CD4-positive, alpha-beta memory T cell (primary cell): ENCODE data around the gene HELQ. TPM values are rescaled to one million over a fixed set of nuclear protein-coding genes. Genes with fewer than 3 reads are reported as not detected.
"Not testable (repeated sequence)": the region's sequence is repeated elsewhere in the genome, so short reads cannot be mapped to it uniquely, and the experiment has no call there.

Source experiments
- CTCF ChIA-PET: fragments of 350-600 bp; sonication (Branson Sonifier 250); formaldehyde crosslinking; loops from one replicate; lab custom pipeline; 2021; ENCODE audit warnings: inconsistent platforms; ENCODE audit not compliant: partially characterized antibody; lab: Charles Lee
- POLR2A ChIA-PET: fragments of 350-600 bp; sonication (Branson Sonifier 250); formaldehyde crosslinking; loops from one replicate; lab custom pipeline; 2021; ENCODE audit not compliant: partially characterized antibody; lab: Charles Lee
- DNase-seq, 5 donors: peaks; one replicate each; pipeline versions ENCODE4 v3.0.0 to v3.0.0-alpha.2; 2020 to 2022; ENCODE audit warnings: mixed read lengths in 1 of 5
- H3K27ac ChIP-seq: one replicate; pipeline ENCODE4 v1.7.0; 2013; ENCODE audit warnings: low read depth, low read length
- H3K27me3 ChIP-seq: 2 replicates; pipeline ENCODE4 v1.7.0; 2013; ENCODE audit warnings: mild to moderate bottlenecking, low read length, moderate library complexity; ENCODE audit not compliant: insufficient read depth
- H3K36me3 ChIP-seq: 2 replicates; pipeline ENCODE4 v1.7.0; 2013; ENCODE audit warnings: mild to moderate bottlenecking, low read length, moderate library complexity; ENCODE audit not compliant: insufficient read depth
- H3K4me1 ChIP-seq: 2 replicates; pipeline ENCODE4 v1.7.0; 2013; ENCODE audit warnings: mild to moderate bottlenecking, low read length, moderate library complexity; ENCODE audit not compliant: insufficient read depth
- H3K4me3 ChIP-seq, 2 donors: one replicate each; pipeline ENCODE4 v1.7.0; 2013; ENCODE audit warnings: low read length in 2 of 2, mild to moderate bottlenecking in 1 of 2
- H3K9me3 ChIP-seq, 2 donors: one replicate each; pipeline ENCODE4 v1.7.0; 2013; ENCODE audit warnings: low read length in 2 of 2, control low read depth in 1 of 2; ENCODE audit not compliant: control insufficient read depth in 1 of 2
- H3K27ac Mint-ChIP-seq, 7 donors: one replicate each; pipeline ENCODE4 v1.8.0; 2020 to 2021; ENCODE audit warnings: mixed read lengths in 7 of 7, mild to moderate bottlenecking in 6 of 7, inconsistent platforms in 3 of 7, moderate library complexity in 3 of 7
- H3K27me3 Mint-ChIP-seq, 2 donors: one replicate each; pipeline ENCODE4 v1.8.0; 2020 to 2021; ENCODE audit warnings: mixed read lengths in 2 of 2
- H3K36me3 Mint-ChIP-seq, 2 donors: one replicate each; pipeline ENCODE4 v1.8.0; 2020 to 2021; ENCODE audit warnings: mixed read lengths in 2 of 2, inconsistent platforms in 1 of 2, mild to moderate bottlenecking in 1 of 2
- H3K4me1 Mint-ChIP-seq, 4 donors: one replicate each; pipeline ENCODE4 v1.8.0; 2020 to 2021; ENCODE audit warnings: mixed read lengths in 4 of 4, mild to moderate bottlenecking in 1 of 4
- H3K4me3 Mint-ChIP-seq, 8 donors: one replicate each; pipeline ENCODE4 v1.8.0; 2020 to 2021; ENCODE audit warnings: mixed read lengths in 8 of 8, mild to moderate bottlenecking in 7 of 8, moderate library complexity in 6 of 8, inconsistent platforms in 3 of 8
- H3K9me3 Mint-ChIP-seq, 8 donors: one replicate each; pipeline ENCODE4 v1.8.0; 2020 to 2021; ENCODE audit warnings: mixed read lengths in 8 of 8, mild to moderate bottlenecking in 5 of 8, inconsistent platforms in 3 of 8, moderate library complexity in 1 of 8
- intact Hi-C: fragments of 100-400 bp; cut with micrococcal nuclease; formaldehyde crosslinking; loops from one replicate; pipeline ENCODE4 v1.15.1; 2023
- polyA plus RNA-seq, 2 donors: library from polyadenylated mRNA; unstranded; fragments of 300-500 nt; fragmentation: Illumina TruSeq; gene quantifications; one replicate each; pipeline ENCODE4 v1.2.3, GENCODE V29; 2021
- total RNA-seq, 2 experiments: library from RNA; stranded (reverse); gene quantifications; one replicate each; pipeline ENCODE4 v1.2.3, GENCODE V29; 2021

HELQ gene
- total and polyA plus RNA-seq, 4 experiments from 2014 or later = 17.5 to 49.0 (median 36.0) TPM

DNA sequence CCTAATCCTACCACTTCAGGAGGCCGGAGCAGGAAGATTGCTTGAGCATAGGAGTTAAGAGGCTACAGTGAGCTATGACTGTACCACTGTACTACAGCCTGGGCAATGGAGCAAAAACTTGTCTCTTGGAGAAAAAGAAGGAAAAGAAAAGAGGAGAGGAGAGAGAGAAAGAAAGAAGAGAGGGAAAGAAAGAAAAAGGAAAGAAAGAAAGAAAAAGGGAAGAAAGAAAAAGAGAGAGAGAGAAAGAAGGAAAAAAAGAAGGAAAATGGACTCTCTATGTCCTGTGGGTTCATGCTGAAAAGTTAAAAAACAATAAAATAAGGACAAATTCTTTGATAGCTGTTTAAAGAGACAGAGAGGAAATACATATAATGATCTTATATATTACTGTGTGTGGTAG, 42.6 kb upstream of the HELQ start:
- Histone ChIP-seq H3K9me3 (no peaks in the 10 kb centered on the region), H3K27me3 (no peaks in the 10 kb centered on the region), H3K4me3 (no peak overlapping the region), H3K36me3 (no peaks in the 10 kb centered on the region), H3K4me1 (no peaks in the 10 kb centered on the region), H3K27ac (no peak overlapping the region)
- Mint-ChIP-seq H3K36me3 (no peaks in the 10 kb centered on the region), H3K9me3 (no peaks in the 10 kb centered on the region), H3K4me3 (no peak overlapping the region), H3K27me3 (peaks cover 1 to 2% of the 10 kb centered on the region in 2 donors), H3K4me1 (no peaks in the 10 kb centered on the region), H3K27ac (peak overlapping the region in 1 of 7 donors; percentile 69)
- DNase-seq = no peak
- ChIA-PET CTCF (interaction anchor here (0.8 to 3.4 kb wide), 6 partner anchors 10 to 147 kb away, joined by 3 to 13 read pairs (median 3); no protein-coding TSS in a partner anchor), POLR2A (no interaction called here)
- intact Hi-C loops = no loop called here

- H3K4me1 Mint-ChIP-seq, H3K9me3 ChIP-seq, H3K4me1 ChIP-seq, H3K27me3 ChIP-seq, H3K27ac Mint-ChIP-seq, DNase-seq, H3K27me3 Mint-ChIP-seq, H3K36me3 ChIP-seq, H3K27ac ChIP-seq, H3K9me3 Mint-ChIP-seq, H3K36me3 Mint-ChIP-seq, intact Hi-C loops, H3K4me3 Mint-ChIP-seq, H3K4me3 ChIP-seq: not testable (repeated sequence)
- CTCF ChIA-PET = interaction anchor here (0.8 to 1.4 kb wide), 4 partner anchors 42 to 148 kb away, joined by 3 to 4 read pairs (median 4); no protein-coding TSS in a partner anchor
- POLR2A ChIA-PET = interaction anchor here (1.6 kb wide), 1 partner anchor 11 kb away, joined by 5 read pairs; the partner anchor contains the start of gene ABRAXAS1
Measured at GRCh38 chr4:83496085-83496917, 40.7 kb upstream of the HELQ start.

- DNase-seq = peak in 4 of 5 donors; percentile 29 to 46 (median 35)
- intact Hi-C loops = loop anchor here (1.0 kb wide), 1 partner anchor 149 kb away; no protein-coding TSS in a partner anchor
- POLR2A ChIA-PET = no interaction called here
Measured at GRCh38 chr4:83490876-83491450, 35.3 kb upstream of the HELQ start.

DNA sequence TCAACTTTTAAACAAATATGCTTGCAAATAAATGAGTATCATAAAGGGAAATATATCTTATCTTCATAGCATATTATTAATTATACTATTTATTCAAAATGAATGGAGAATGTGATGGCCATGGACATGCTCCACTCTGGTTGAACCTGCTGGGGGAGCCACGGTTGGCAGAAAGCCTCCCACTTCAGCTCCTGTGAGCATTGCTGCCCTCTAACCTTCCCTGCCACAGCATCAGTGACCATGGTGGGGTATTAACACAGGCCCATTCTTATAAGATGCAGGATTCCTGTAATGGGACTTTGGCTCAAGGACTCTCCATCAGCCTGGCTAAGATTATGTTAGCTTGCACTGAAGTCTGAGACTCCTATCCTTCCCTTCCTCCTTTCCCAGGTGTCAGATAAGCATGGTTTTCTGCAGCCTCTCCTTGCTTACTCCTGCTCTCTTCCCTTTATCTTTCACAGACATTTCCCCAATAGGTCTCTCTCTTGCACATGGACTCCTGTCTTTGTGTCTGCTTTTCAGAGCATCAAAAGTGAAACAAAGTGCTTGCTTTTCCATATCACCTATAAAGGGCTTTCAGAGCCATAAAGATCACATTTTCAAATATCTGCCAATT, 34.2 kb upstream of the HELQ start:
- Mint-ChIP-seq H3K4me3 (peak overlapping the region in 1 of 8 donors; percentile 52), H3K9me3 (no peaks in the 10 kb centered on the region), H3K4me1 (peaks cover 7 to 14% (median 10%) of the 10 kb centered on the region in 4 donors), H3K27ac (peak overlapping the region in 1 of 7 donors; percentile 57), H3K36me3 (no peaks in the 10 kb centered on the region), H3K27me3 (no peaks in the 10 kb centered on the region)
- DNase-seq = no peak
- ChIA-PET POLR2A (no interaction called here), CTCF (interaction anchor here (0.7 to 6.0 kb wide), 4 partner anchors 19 to 153 kb away, joined by 3 to 96 read pairs (median 4); no protein-coding TSS in a partner anchor)
- Histone ChIP-seq H3K36me3 (no peaks in the 10 kb centered on the region), H3K27ac (no peak overlapping the region), H3K27me3 (no peaks in the 10 kb centered on the region), H3K4me1 (peaks cover 6% of the 10 kb centered on the region), H3K9me3 (no peaks in the 10 kb centered on the region), H3K4me3 (no peak overlapping the region)
- intact Hi-C loops = loop anchor here (10.0 kb wide), 1 partner anchor 1205 kb away; no protein-coding TSS in a partner anchor

More at GRCh38 chr4:83490876-83491450, 35.3 kb upstream of the HELQ start:
- Mint-ChIP-seq H3K27ac (no peak overlapping the region), H3K4me1 (peaks cover 3 to 7% (median 4%) of the 10 kb centered on the region in 4 donors), H3K27me3 (no peaks in the 10 kb centered on the region), H3K9me3 (no peaks in the 10 kb centered on the region), H3K36me3 (no peaks in the 10 kb centered on the region), H3K4me3 (no peak overlapping the region)
- H3K27me3 ChIP-seq = no peaks in the 10 kb centered on the region
- H3K27ac ChIP-seq = no peak overlapping the region
- no peaks in the 10 kb centered on the region for H3K9me3 ChIP-seq
- H3K36me3 ChIP-seq = no peaks in the 10 kb centered on the region
- CTCF ChIA-PET = interaction anchor here (0.8 to 6.0 kb wide), 11 partner anchors 10 to 152 kb away, joined by 3 to 96 read pairs (median 4); no protein-coding TSS in a partner anchor
- H3K4me1 ChIP-seq = no peaks in the 10 kb centered on the region
- no peak overlapping the region for H3K4me3 ChIP-seq

DNA sequence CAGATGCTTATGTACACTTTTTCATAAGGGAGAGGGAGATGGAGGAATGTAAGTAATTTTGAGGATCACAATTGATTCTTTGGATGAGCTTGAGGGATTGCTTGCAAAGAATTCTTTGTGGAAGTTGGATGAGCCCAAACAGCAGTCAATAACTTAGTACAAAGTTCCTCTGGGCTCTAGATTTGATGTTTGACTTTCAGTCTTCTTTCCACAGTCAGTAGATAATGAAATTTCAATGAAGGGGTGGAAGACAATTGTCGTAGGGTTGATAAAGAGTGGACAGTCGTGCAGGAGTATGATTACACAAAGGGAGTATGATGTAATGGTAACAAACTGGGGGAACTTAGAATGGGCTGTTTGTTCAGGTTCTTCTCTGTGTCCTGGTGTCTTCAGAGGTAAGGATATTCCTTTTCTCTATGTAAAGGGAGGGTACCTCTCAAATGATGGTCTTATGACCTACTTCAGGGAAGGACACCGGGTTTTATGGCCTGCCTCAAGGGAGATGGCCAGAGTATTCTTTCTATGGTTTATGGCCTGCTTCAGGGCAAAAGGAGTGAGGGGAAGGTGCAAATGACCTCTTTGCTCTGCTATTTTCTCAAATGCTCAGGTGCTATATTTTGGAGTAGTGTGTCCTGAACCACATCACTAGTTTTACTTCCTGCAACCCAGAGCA, 31.0 kb upstream of the HELQ start:
- Mint-ChIP-seq H3K4me1 (peaks cover 16 to 36% (median 24%) of the 10 kb centered on the region in 4 donors), H3K36me3 (peaks cover 0 to 3% of the 10 kb centered on the region in 2 donors), H3K27me3 (peaks cover 0 to 2% of the 10 kb centered on the region in 2 donors), H3K9me3 (no peaks in the 10 kb centered on the region), H3K4me3 (peak overlapping the region in 4 of 8 donors; percentile 15 to 59 (median 36)), H3K27ac (peak overlapping the region in 6 of 7 donors; percentile 64 to 93 (median 86))
- Histone ChIP-seq H3K36me3 (no peaks in the 10 kb centered on the region), H3K4me1 (peaks cover 23% of the 10 kb centered on the region), H3K27ac (no peak overlapping the region), H3K27me3 (no peaks in the 10 kb centered on the region), H3K4me3 (no peak overlapping the region), H3K9me3 (no peaks in the 10 kb centered on the region)
- CTCF ChIA-PET = interaction anchor here (1.3 to 2.0 kb wide), 3 partner anchors 17 to 154 kb away, joined by 3 to 6 read pairs (median 5); no protein-coding TSS in a partner anchor
- POLR2A ChIA-PET = interaction anchor here (0.5 to 4.5 kb wide), 4 partner anchors 11 to 158 kb away, joined by 3 to 62 read pairs (median 20); partner anchors contain the start of genes GPAT3, HELQ and MRPS18C
- intact Hi-C loops = loop anchor here (10.0 kb wide), 1 partner anchor 1202 kb away; no protein-coding TSS in a partner anchor
- DNase-seq = no peak
